ENCODE results near the gene PTAR1.

The PTAR1 gene

DNA sequence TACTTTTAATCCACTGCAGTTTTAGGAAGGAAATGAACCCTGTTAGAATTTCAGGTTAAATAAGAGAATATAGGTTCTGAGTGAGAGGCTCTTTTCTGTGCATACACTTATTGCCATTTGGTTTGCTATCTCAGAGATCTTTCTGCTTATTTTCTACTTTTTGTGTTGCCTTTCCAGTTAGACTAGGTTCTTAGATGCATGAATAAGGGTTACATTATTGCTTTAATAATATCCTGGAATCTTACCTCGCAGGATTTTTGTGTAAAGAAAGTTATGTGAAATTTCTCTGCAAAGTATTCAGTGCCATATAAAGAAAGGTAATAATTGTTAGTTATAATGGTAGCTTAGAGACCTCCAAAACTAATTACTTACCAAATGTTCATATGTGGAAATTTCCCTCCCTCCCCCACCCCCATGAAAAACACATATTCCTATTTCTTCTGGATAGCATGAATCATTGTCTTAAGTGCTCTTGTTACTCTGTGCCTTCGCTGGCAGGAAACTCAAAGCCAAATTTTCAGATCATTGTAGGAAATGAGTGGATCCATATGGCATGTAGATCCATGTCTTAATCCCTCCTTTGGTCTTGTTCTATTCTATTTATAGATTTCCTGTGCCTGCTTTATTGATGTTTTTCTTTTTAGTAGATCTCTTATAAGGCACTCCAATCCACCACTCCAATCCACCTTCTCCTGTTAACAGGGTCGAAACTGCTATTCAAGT lies 84.9 kb downstream of the PTAR1 start:
- in situ Hi-C loops (cut with MboI; ENCODE audit: low sequenced_read_pairs): no loop called here

DNA sequence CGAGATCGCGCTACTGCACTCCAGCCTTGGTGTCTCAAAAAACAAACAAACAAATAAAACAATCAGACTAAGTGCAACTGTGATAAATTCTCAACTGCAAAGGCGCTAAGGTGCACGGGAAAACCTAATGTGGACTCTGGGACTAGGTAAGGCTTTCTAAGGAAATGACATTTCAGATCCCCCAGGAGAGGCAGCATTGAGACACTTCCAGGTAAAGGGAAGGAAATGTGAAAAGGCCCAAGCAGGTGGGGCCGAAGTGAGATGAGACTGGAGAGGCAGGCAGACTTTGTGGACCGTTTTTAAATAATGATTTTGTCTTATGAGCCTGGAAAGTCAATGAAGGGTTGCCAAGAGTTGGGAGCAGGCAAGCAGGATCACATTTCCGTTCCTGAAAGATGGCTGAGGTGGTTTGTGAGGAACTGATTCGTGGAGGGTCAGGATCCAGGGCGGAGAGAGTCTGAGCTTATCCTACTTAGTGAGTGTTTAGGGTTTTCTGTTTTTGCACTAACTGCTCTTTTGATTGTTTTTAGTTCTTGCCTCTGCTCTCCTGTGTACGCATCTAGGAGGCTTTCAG lies 85.6 kb downstream of the PTAR1 start:
- in situ Hi-C loops (cut with MboI; ENCODE audit: low sequenced_read_pairs): no loop called here

DNA sequence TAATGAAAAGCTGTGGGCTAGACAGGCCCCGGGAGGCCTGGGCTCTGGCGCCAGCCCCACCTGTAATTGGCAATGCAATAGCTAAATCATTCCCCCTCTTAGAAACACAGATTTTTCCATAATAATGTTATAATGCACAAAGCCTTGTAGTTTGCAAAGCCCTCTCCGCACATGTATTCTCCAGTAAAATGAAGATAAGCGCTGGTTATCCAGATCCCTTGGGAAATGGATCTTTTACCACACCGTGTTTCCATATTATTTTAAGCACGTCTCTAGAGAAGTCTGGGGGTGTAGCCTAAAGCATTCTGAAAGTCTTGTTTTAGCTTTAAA lies 86.5 kb downstream of the PTAR1 start:
- in situ Hi-C loops (cut with MboI; ENCODE audit: low sequenced_read_pairs): no loop called here

DNA sequence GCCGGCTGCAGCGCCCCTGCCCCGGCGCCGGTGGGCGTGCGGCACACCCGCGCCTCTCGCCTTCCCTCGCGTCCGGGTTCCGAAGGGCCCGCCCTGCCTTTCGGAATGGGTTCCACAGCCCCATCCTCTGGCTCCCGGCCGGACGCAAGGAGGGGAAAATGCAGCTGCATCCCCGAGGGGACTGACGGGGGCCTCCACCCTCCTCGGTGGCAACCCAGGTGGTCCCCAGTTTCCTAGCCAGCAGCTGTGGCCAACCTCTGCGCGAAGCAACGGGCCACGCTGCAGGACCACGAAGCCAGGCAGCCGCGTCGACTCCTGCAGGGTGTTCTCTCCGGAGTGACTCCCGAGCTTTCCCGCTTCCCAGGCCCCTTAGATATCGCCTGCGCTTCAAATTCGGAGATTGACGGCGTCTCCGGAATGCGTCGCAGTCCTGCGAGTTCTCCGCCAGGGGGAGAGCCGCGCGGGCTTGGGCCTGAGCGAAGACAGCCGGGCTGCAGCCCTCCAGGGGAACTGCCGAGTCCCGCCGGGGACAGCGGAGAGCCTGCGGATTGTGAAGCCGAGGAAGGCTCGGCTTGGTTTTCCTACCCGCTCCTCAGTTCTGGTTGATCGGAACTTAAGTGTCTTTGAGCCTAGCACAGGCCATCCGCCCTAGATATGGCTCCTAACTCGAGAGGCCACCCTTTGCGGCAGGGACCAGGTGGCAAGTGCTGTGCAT lies 87.1 kb downstream of the PTAR1 start:
- in situ Hi-C loops (cut with MboI; ENCODE audit: low sequenced_read_pairs): no loop called here

DNA sequence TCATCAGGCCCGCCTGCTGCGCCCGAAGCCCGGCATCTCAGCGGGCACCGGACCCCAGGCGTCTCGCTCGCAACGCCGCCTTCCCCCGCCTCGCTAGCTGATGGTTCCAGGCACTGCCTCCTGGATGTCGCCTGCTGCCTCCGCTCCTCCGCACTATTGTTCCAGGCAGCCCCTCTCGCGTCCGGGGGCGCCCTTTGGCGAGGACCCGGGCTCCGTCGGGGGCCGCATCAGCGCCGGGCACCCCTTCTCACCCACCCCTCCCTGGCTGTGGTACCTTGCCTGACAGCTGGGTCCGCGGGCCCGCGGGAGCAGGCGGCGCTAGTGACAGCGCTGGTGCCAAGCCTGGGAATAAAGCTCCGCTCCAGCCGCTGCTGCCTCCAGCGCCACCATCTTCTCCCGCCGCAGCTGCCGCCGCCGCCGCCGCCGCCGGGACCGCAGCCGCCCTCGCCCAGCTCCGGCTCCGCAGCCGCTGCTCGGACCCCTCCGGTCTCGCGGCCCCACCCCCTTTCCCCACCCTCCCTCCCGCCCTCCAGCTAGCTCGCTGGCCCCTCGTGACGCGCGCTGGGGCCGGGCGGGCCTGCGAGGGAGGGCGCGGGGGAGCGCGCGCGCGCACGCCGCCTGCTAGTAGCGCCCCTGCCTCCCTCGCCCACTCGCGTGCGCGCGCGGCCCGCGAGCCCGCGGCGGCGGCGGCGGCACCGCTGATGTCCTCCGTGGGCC lies 87.8 kb downstream of the PTAR1 start, which contains the start of gene APBA1:
Gene APBA1, minus strand, starts transcription at position 493 of the 717 bp plus-strand sequence.
- in situ Hi-C loops (cut with MboI; ENCODE audit: low sequenced_read_pairs): no loop called here

DNA sequence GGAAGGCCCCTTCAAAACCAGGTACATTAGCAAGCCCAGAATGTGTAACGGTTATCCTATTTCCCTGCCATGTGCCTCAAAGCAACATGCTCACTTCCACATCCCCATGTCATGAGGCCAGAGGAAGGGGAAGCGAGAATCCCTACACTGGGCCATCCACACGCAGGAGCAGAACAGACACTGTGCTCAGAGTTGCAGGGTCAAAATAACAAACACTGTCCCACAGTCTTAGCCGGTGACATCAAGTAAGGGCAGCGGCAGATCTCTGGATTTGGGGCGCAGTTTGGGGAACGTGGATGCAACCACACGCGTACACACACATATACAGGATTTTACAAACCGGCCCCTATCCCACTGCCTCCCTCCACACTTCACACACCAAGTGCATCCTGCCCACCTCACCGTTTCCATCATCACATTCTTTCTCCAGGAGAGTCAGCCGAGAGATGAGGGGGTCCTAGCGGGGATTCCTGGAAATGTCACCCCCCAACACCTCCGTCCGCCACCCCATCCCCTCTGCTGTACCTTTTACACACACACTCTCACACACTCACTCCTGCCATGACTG lies 88.4 kb downstream of the PTAR1 start:
- in situ Hi-C loops (cut with MboI; ENCODE audit: low sequenced_read_pairs): no loop called here

DNA sequence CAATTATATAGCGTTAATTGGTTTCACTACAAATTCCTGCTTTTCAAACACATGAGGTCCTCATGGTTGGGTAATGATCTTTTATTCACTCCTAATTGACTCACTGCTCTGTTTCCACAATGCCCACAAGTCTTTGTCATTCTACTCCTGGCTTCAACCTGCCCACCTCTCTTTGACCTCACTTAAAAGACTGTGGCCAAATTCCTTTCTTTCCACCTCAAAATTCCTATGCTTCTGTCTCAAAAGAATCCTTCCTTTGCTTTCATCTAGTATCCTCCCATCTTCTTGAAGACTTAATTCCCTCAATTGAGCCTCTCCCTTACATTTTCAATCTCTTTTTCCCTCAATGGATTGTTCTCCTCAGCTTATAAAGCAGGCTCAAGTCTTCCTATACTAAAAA lies 92.5 kb downstream of the PTAR1 start:
- in situ Hi-C loops (cut with MboI; ENCODE audit: low sequenced_read_pairs): no loop called here

DNA sequence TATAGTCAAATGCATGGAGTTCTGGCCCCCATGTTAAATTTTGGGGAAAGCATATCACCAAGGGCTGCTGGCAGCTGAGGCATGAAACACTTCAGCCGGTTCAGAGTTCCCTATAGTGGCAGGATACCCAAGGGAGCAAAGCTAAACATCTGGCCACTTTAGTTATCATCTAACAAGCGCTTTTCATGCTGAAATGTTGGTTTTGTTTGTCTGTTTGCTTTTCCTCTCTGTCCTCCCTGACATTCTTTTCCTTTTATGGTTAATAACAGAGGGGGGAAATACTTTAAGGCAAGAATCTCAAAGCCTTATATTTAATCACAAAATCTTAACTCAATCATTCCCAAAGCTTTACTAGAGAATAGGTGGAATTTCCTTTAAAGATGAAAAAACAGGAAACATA lies 99.5 kb downstream of the PTAR1 start:
- in situ Hi-C loops (cut with MboI; ENCODE audit: low sequenced_read_pairs): no loop called here

Measured in HL-60/S4 treated with phorbol 12-myristate 13-acetate at 8.2 ng/mL for 4 days and 3 days (cell line).